K562 (cell line): ENCODE measurements around the gene CFDP1. TPM values are rescaled to one million over a fixed set of nuclear protein-coding genes. Genes with fewer than 3 reads are reported as not detected.
A peak's percentile ranks its signal among the peaks of the same experiment; 100 is the strongest.

Experiments
- ARID1B ChIP-seq: fragments of 450-650 bp; IDR thresholded peaks from 2 replicates; pipeline ENCODE4 v1.6.1; 2016; ENCODE audit warnings: antibody characterized with exemption, mild to moderate bottlenecking, inconsistent platforms
- BRCA1 ChIP-seq, 2 experiments: fragments of 450-650 bp in 1 of 2; sonication (generic) in 1 of 2; formaldehyde crosslinking in 1 of 2; IDR thresholded peaks; 2 replicates each; pipeline versions ENCODE4 v1.5.0 to v1.6.1; 2017 to 2020; ENCODE audit warnings: mild to moderate bottlenecking in 1 of 2, missing genetic modification reagents in 1 of 2
- E2F1 ChIP-seq: sonication (generic); formaldehyde crosslinking; IDR thresholded peaks from 2 replicates; pipeline ENCODE4 v1.8.1; 2023; ENCODE audit warnings: mild to moderate bottlenecking, missing genetic modification reagents, moderate library complexity
- KDM5B ChIP-seq: fragments of 200-600 bp; sonication (generic); IDR thresholded peaks from 2 replicates; pipeline ENCODE4 v1.6.1; 2012; ENCODE audit warnings: low read depth, mild to moderate bottlenecking, moderate library complexity, low read length, control low read depth, inconsistent platforms; ENCODE audit not compliant: insufficient replicate concordance
- MBD1 ChIP-seq: fragments of 250-450 bp; sonication (Bioruptor Pico); IDR thresholded peaks from 2 replicates; pipeline ENCODE4 v1.8.0; 2022; ENCODE audit warnings: inconsistent platforms
- NR2C1 ChIP-seq, 2 experiments: fragments of 450-650 bp; IDR thresholded peaks; 2 replicates each; pipeline ENCODE4 v1.6.1; 2017; ENCODE audit warnings: mild to moderate bottlenecking in 2 of 2, antibody characterized with exemption in 1 of 2, inconsistent platforms in 1 of 2, missing compliant biosample characterization in 1 of 2, missing genetic modification characterization in 1 of 2
- VEZF1 ChIP-seq: fragments of 200-800 bp; sonication (Bioruptor generic); IDR thresholded peaks from 2 replicates; pipeline ENCODE4 v1.6.1; 2017; ENCODE audit warnings: missing genetic modification characterization, missing compliant biosample characterization
- XRCC5 ChIP-seq: fragments of 200-400 bp; formaldehyde crosslinking; IDR thresholded peaks from 2 replicates; pipeline ENCODE4 v1.6.1; 2017; ENCODE audit warnings: low read depth, mild to moderate bottlenecking, low read length
- ZBTB11 ChIP-seq, 3 experiments: fragments of 200-800 bp in 1 of 3; fragments of 250-450 bp in 1 of 3; fragments of 450-650 bp in 1 of 3; sonication (Bioruptor Pico) in 1 of 3; sonication (Bioruptor generic) in 1 of 3; formaldehyde crosslinking in 1 of 3; IDR thresholded peaks; 2 replicates each; pipeline versions ENCODE4 v1.6.1 to v1.8.0; 2016 to 2022; ENCODE audit warnings: mild to moderate bottlenecking in 2 of 3, missing genetic modification characterization in 2 of 3, missing compliant biosample characterization in 1 of 3, moderate library complexity in 1 of 3
- ZFX ChIP-seq: sonication (generic); formaldehyde crosslinking; IDR thresholded peaks from 2 replicates; pipeline ENCODE4 v1.8.0; 2022; ENCODE audit warnings: mild to moderate bottlenecking, missing genetic modification reagents, moderate library complexity
- ZNF263 ChIP-seq: sonication (generic); formaldehyde crosslinking; IDR thresholded peaks from 2 replicates; pipeline ENCODE4 v1.8.0; 2022; ENCODE audit warnings: mild to moderate bottlenecking, missing genetic modification reagents, borderline replicate concordance
- ZNF282 ChIP-seq: sonication (generic); formaldehyde crosslinking; IDR thresholded peaks from 2 replicates; pipeline ENCODE4 v1.8.1; 2023; ENCODE audit warnings: missing genetic modification reagents
- ZNF511 ChIP-seq: sonication (generic); formaldehyde crosslinking; IDR thresholded peaks from 2 replicates; pipeline ENCODE4 v1.8.0; 2022; ENCODE audit warnings: mild to moderate bottlenecking, missing genetic modification reagents
- polyA plus RNA-seq, 8 experiments: library from polyadenylated mRNA; depleted of rRNA in 4 of 8; stranded (reverse) in 5 of 8; unstranded in 3 of 8; fragments of >200 nt; fragmentation: Nextera tagmentation in 2 of 8; fragmentation: Illumina TruSeq in 1 of 8; extraction: Ambion mirVana in 2 of 8; extraction: Trizol in 1 of 8; gene quantifications; 2 replicates each; pipeline versions ENCODE4 v1.2.1 to v1.2.3, GENCODE V29; 2011 to 2014; ENCODE audit warnings: inconsistent platforms in 1 of 8, missing spikeins in 1 of 8
- total RNA-seq, 7 experiments: library from RNA; depleted of rRNA in 6 of 7; stranded (reverse); fragments of >200 nt in 6 of 7; fragmentation: Illumina TruSeq in 2 of 7; extraction: Trizol in 2 of 7; gene quantifications; 2 replicates each; pipeline versions ENCODE4 v1.2.1 to v1.2.3, GENCODE V29; 2011 to 2021; ENCODE audit warnings: low replicate concordance in 1 of 7

Gene CFDP1
- total and polyA plus RNA-seq, 9 of the 15 experiments (the other 6 are each of a cell fraction or from before 2014, with no cell fraction given): 31.5 to 78.4 (median 61.7) TPM

- no peak for TF ChIP-seq MBD1
- TF ChIP-seq NR2C1 (IDR thresholded peaks at IDR 0.05): 0 out of 2 replicates have a peak, but pooled peaks have one; percentile 23
- peak; percentile 70 for TF ChIP-seq NR2C1 (tag; IDR thresholded peaks at IDR 0.05)
- no peak for TF ChIP-seq BRCA1 (IDR thresholded peaks at IDR 0.05)
- TF ChIP-seq BRCA1 (CRISPR knock-in tag; IDR thresholded peaks at IDR 0.05): peak; percentile 96; the same call in 1 of the 2 replicates
- TF ChIP-seq ZBTB11 (CRISPR knock-in tag; IDR thresholded peaks at IDR 0.05): peak in 1 of 3 experiments; percentile 88; a peak in 2 of 6 replicates
- no peak for TF ChIP-seq ZNF282 (CRISPR knock-in tag)
- peak; percentile 89; the same call in 1 of the 2 replicates for TF ChIP-seq ZNF511 (CRISPR knock-in tag)
- peak; percentile 60 for TF ChIP-seq VEZF1
- TF ChIP-seq XRCC5: peak; percentile 31; the same call in 1 of the 2 replicates
- peak; percentile 47 for TF ChIP-seq ZNF263 (CRISPR knock-in tag)
- TF ChIP-seq ZFX (CRISPR knock-in tag): peak; percentile 75
- TF ChIP-seq E2F1 (CRISPR knock-in tag): peak; percentile 93
- TF ChIP-seq ARID1B: no peak; the same call in 1 of the 2 replicates
- peak; percentile 58 for TF ChIP-seq KDM5B
These were observed at the start of gene CFDP1 (continued) for GRCh38 chr16:75432828-75433731.
